Measurements from ENCODE around the gene FRMD4B.
"Not testable (repeated sequence)": the region's sequence is repeated elsewhere in the genome, so short reads cannot be mapped to it uniquely, and the experiment has no call there.

FRMD4B gene

GRCh38 chr3:69322512-69322911, 63.4 kb downstream of the FRMD4B start:
- DNase-seq (ENCODE audit: low read depth, low spot score) = not testable (repeated sequence)

GRCh38 chr3:69322158-69322509, 63.8 kb downstream of the FRMD4B start:
- no peak for DNase-seq (ENCODE audit: low read depth, low spot score)

GRCh38 chr3:69321301-69322157, 64.4 kb downstream of the FRMD4B start:
- DNase-seq (ENCODE audit: low read depth, low spot score) = no peak

- DNase-seq (ENCODE audit: low read depth, low spot score) = no peak
Observed at GRCh38 chr3:69320871-69321271, 65.0 kb downstream of the FRMD4B start.

GRCh38 chr3:69319652-69320051, 66.2 kb downstream of the FRMD4B start:
- DNase-seq (ENCODE audit: low read depth, low spot score) = no peak

- DNase-seq (ENCODE audit: low read depth, low spot score) = no peak
Observed at GRCh38 chr3:69318410-69318809, 67.5 kb downstream of the FRMD4B start.

GRCh38 chr3:69313251-69313650, 72.6 kb downstream of the FRMD4B start:
- no peak for DNase-seq (ENCODE audit: low read depth, low spot score)

GRCh38 chr3:69309814-69310213, 76.1 kb downstream of the FRMD4B start:
- no peak for DNase-seq (ENCODE audit: low read depth, low spot score)

GRCh38 chr3:69306239-69307185, 79.4 kb downstream of the FRMD4B start:
- peak; percentile 62 for DNase-seq (ENCODE audit: low read depth, low spot score)

GRCh38 chr3:69305011-69305410, 80.9 kb downstream of the FRMD4B start:
- DNase-seq (ENCODE audit: low read depth, low spot score) = no peak

GRCh38 chr3:69304396-69304795, 81.5 kb downstream of the FRMD4B start:
- DNase-seq (ENCODE audit: low read depth, low spot score) = no peak

- DNase-seq (ENCODE audit: low read depth, low spot score) = no peak
Observed at GRCh38 chr3:69300296-69300695, 85.6 kb downstream of the FRMD4B start.

- DNase-seq (ENCODE audit: low read depth, low spot score) = no peak
Observed at GRCh38 chr3:69299344-69299743, 86.5 kb downstream of the FRMD4B start.

- no peak for DNase-seq (ENCODE audit: low read depth, low spot score)
Observed at GRCh38 chr3:69297501-69297900, 88.4 kb downstream of the FRMD4B start.

GRCh38 chr3:69296995-69297394, 88.9 kb downstream of the FRMD4B start:
- no peak for DNase-seq (ENCODE audit: low read depth, low spot score)

GRCh38 chr3:69294014-69294766, 91.7 kb downstream of the FRMD4B start:
- DNase-seq (ENCODE audit: low read depth, low spot score) = peak; percentile 53

GRCh38 chr3:69292959-69293574, 92.8 kb downstream of the FRMD4B start:
- DNase-seq (ENCODE audit: low read depth, low spot score) = no peak

- DNase-seq (ENCODE audit: low read depth, low spot score) = no peak
Observed at GRCh38 chr3:69292185-69292584, 93.7 kb downstream of the FRMD4B start.

- no peak for DNase-seq (ENCODE audit: low read depth, low spot score)
Observed at GRCh38 chr3:69290430-69290829, 95.5 kb downstream of the FRMD4B start.

- no peak for DNase-seq (ENCODE audit: low read depth, low spot score)
Observed at GRCh38 chr3:69290006-69290405, 95.9 kb downstream of the FRMD4B start.

- DNase-seq (ENCODE audit: low read depth, low spot score) = no peak
Observed at GRCh38 chr3:69288161-69288895, 97.6 kb downstream of the FRMD4B start.
